Ovary (tissue), 3 donors: Measurements from ENCODE around the gene PDE6H.

Experiments
- CTCF ChIP-seq, 3 donors: fragments of 450-650 bp in 2 of 3; fragments of 200-600 bp in 1 of 3; IDR thresholded peaks; one replicate each; pipeline versions ENCODE4 v1.5.1 to v1.8.0; 2016 to 2022; ENCODE audit warnings: antibody characterized with exemption in 3 of 3, mild to moderate bottlenecking in 1 of 3
- EP300 ChIP-seq: sonication (generic); formaldehyde crosslinking; IDR thresholded peaks from one replicate; pipeline ENCODE4 v1.6.1; 2017; ENCODE audit warnings: antibody characterized with exemption
- POLR2A ChIP-seq: fragments of 450-650 bp; IDR thresholded peaks from one replicate; pipeline ENCODE4 v1.6.1; 2017; ENCODE audit warnings: antibody characterized with exemption, mild to moderate bottlenecking, moderate library complexity
- donor health status: DM: no; HTN: no; CAD: no.

DNA sequence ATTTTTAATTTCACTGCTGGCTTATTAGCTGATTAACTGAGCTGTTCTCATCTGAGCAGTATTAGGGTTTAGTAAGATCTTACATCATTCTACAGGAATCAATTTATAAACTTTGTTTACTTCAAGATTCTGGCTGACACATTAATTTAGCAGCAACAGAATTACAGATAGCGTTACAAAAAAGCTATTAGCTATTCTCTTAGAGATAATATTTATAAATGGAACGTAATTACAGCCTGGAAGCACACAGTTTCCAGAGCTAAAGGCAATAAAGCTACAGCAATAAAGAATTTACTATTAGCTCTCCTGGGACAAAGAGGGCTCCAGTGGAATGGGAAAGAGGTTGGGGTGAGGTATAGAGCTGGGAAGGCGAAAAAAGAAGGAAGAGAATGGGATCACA, 34.7 kb downstream of the PDE6H start:
- TF ChIP-seq CTCF (IDR thresholded peaks at IDR 0.05), result no peak
- TF ChIP-seq POLR2A, result no peak
- TF ChIP-seq EP300, result no peak
